H1 (cell line): ENCODE measurements around the gene MRPL27. TPM values are rescaled to one million over a fixed set of nuclear protein-coding genes. Genes with fewer than 3 reads are reported as not detected.

Source experiments
- CTCF ChIA-PET: fragments of 300-600 bp; sonication (Branson Sonifier 250); formaldehyde crosslinking; loops from one replicate; lab custom pipeline; 2021; ENCODE audit not compliant: partially characterized antibody; lab: Charles Lee
- POLR2A ChIA-PET: fragments of 300-600 bp; sonication (Branson Sonifier 250); formaldehyde crosslinking; loops from one replicate; lab custom pipeline; 2021; ENCODE audit warnings: inconsistent platforms; ENCODE audit not compliant: partially characterized antibody; lab: Charles Lee
- DNase-seq, 2 experiments: peaks; one replicate each; pipeline versions ENCODE4 v3.0.0 to v3.0.0-alpha.2; 2010 to 2022; ENCODE audit warnings: low spot score in 2 of 2, low read depth in 1 of 2, mixed read lengths in 1 of 2
- FAIRE-seq: peaks from 2 replicates; lab custom pipeline; 2011; peaks lifted over from hg19 to GRCh38; lab: Jason Lieb, UNC
- H2AFZ ChIP-seq: 2 replicates; pipeline ENCODE4 v1.8.1; 2012; ENCODE audit warnings: low read length, inconsistent platforms
- H2AK5ac ChIP-seq: 2 replicates; pipeline ENCODE4 v1.6.1; 2013; ENCODE audit warnings: low read depth, low read length
- H2BK120ac ChIP-seq: replicated peaks from 2 replicates; pipeline ENCODE3; 2013; ENCODE audit warnings: low read depth, low read length, inconsistent platforms
- H2BK12ac ChIP-seq: 2 replicates; pipeline ENCODE4 v1.6.1; 2013; ENCODE audit warnings: low read depth, low read length
- H2BK15ac ChIP-seq: 2 replicates; pipeline ENCODE4 v1.6.1; 2013; ENCODE audit warnings: low read length
- H2BK20ac ChIP-seq: 2 replicates; pipeline ENCODE4 v1.6.1; 2013; ENCODE audit warnings: low read length
- H2BK5ac ChIP-seq: 2 replicates; pipeline ENCODE4 v1.6.1; 2013; ENCODE audit warnings: low read depth, low read length
- H3K14ac ChIP-seq: 2 replicates; pipeline ENCODE4 v1.6.1; 2013; ENCODE audit warnings: inconsistent platforms; ENCODE audit not compliant: insufficient read length
- H3K18ac ChIP-seq: 2 replicates; pipeline ENCODE4 v1.6.1; 2013; ENCODE audit warnings: low read length; ENCODE audit errors: extremely low read depth
- H3K23ac ChIP-seq: 2 replicates; pipeline ENCODE4 v1.6.1; 2013; ENCODE audit warnings: inconsistent platforms; ENCODE audit not compliant: insufficient read length
- H3K23me2 ChIP-seq: 2 replicates; pipeline ENCODE4 v1.6.1; 2013; ENCODE audit warnings: low read depth, low read length
- H3K27ac ChIP-seq: 2 replicates; pipeline ENCODE4 v1.6.1; 2011; ENCODE audit warnings: low read depth, low read length, inconsistent platforms
- H3K27me3 ChIP-seq, 4 experiments: replicated peaks in 1 of 4; 1 replicate in 1 of 4; 2 replicates in 3 of 4; pipeline versions ENCODE4 v1.6.1 to v1.8.1; 2011 to 2013; ENCODE audit warnings: low read length in 3 of 4, mild to moderate bottlenecking in 3 of 4, inconsistent platforms in 2 of 4, mixed read lengths in 2 of 4, moderate library complexity in 1 of 4; ENCODE audit not compliant: control insufficient read depth in 3 of 4, insufficient read depth in 3 of 4; ENCODE audit errors: extremely low read depth in 1 of 4
- H3K36me3 ChIP-seq, 4 experiments: 2 replicates each; pipeline versions ENCODE4 v1.6.1 to v1.8.1; 2011 to 2013; ENCODE audit warnings: mild to moderate bottlenecking in 4 of 4, low read length in 3 of 4, moderate library complexity in 2 of 4, control low read depth in 1 of 4, inconsistent platforms in 1 of 4; ENCODE audit not compliant: insufficient read depth in 4 of 4, control insufficient read depth in 2 of 4
- H3K4ac ChIP-seq: replicated peaks from 2 replicates; pipeline ENCODE3; 2013; ENCODE audit warnings: low read length, low read depth, mixed read lengths, inconsistent platforms; ENCODE audit not compliant: insufficient read length
- H3K4me1 ChIP-seq, 4 experiments: replicated peaks in 1 of 4; 1 replicate in 1 of 4; 2 replicates in 3 of 4; pipeline versions ENCODE4 v1.6.1 to v1.8.1; 2011 to 2013; ENCODE audit warnings: low read length in 3 of 4, inconsistent platforms in 2 of 4, mixed read lengths in 1 of 4; ENCODE audit not compliant: insufficient read depth in 4 of 4, control insufficient read depth in 3 of 4
- H3K4me2 ChIP-seq, 2 experiments: 2 replicates each; pipeline versions ENCODE4 v1.6.1 to v1.8.1; 2011 to 2013; ENCODE audit warnings: low read depth in 2 of 2, low read length in 2 of 2, control low read depth in 1 of 2, inconsistent platforms in 1 of 2, mild to moderate bottlenecking in 1 of 2; ENCODE audit not compliant: insufficient read depth in 1 of 2
- H3K4me3 ChIP-seq, 4 experiments: fragments of 200-600, 300-600 bp in 1 of 4; sonication (generic), shearing (Covaris generic), sonication (Bioruptor Twin) in 1 of 4; 2 replicates each; pipeline versions ENCODE4 v1.5.1 to v1.8.1; 2011 to 2016; ENCODE audit warnings: low read length in 4 of 4, low read depth in 3 of 4, control low read depth in 2 of 4, inconsistent platforms in 2 of 4, mild to moderate bottlenecking in 2 of 4, mixed read lengths in 1 of 4, moderate library complexity in 1 of 4; ENCODE audit not compliant: insufficient read depth in 2 of 4; ENCODE audit errors: extremely low read depth in 1 of 4
- H3K56ac ChIP-seq: replicated peaks from 2 replicates; pipeline ENCODE3; 2013; ENCODE audit warnings: low read depth, mild to moderate bottlenecking, mixed read lengths, low read length, inconsistent platforms; ENCODE audit not compliant: insufficient read length
- H3K79me1 ChIP-seq: 2 replicates; pipeline ENCODE4 v1.6.1; 2013; ENCODE audit warnings: low read depth, low read length, control low read depth
- H3K79me2 ChIP-seq, 2 experiments: 2 replicates each; pipeline versions ENCODE4 v1.6.1 to v1.8.1; 2012 to 2013; ENCODE audit warnings: low read length in 2 of 2, mild to moderate bottlenecking in 2 of 2, inconsistent platforms in 1 of 2; ENCODE audit not compliant: insufficient read depth in 2 of 2, control insufficient read depth in 1 of 2
- H3K9ac ChIP-seq, 4 experiments: replicated peaks in 1 of 4; 1 replicate in 1 of 4; 2 replicates in 3 of 4; pipeline versions ENCODE4 v1.6.1 to v1.8.1; 2011 to 2013; ENCODE audit warnings: low read depth in 3 of 4, low read length in 3 of 4, control low read depth in 2 of 4, mild to moderate bottlenecking in 2 of 4, moderate library complexity in 2 of 4, inconsistent platforms in 1 of 4; ENCODE audit errors: extremely low read depth in 1 of 4
- H3K9me3 ChIP-seq, 2 experiments: 2 replicates each; pipeline versions ENCODE4 v1.6.1 to v1.8.1; 2012 to 2013; ENCODE audit warnings: mild to moderate bottlenecking in 2 of 2, moderate library complexity in 2 of 2, control low read depth in 1 of 2, inconsistent platforms in 1 of 2, low read depth in 1 of 2, low read length in 1 of 2, mixed read lengths in 1 of 2; ENCODE audit not compliant: insufficient read depth in 2 of 2
- H4K20me1 ChIP-seq, 2 experiments: replicated peaks in 1 of 2; 2 replicates each; pipeline versions ENCODE3 to v1.8.1; 2011 to 2013; ENCODE audit warnings: inconsistent platforms in 2 of 2, low read length in 2 of 2, mild to moderate bottlenecking in 1 of 2; ENCODE audit not compliant: insufficient read depth in 2 of 2, control insufficient read depth in 1 of 2
- H4K5ac ChIP-seq: 2 replicates; pipeline ENCODE4 v1.6.1; 2013; ENCODE audit warnings: low read length, low read depth, mixed read lengths, inconsistent platforms; ENCODE audit not compliant: insufficient read length
- H4K8ac ChIP-seq: 2 replicates; pipeline ENCODE4 v1.8.0; 2013; ENCODE audit warnings: mild to moderate bottlenecking, moderate library complexity, low read length, inconsistent platforms; ENCODE audit not compliant: insufficient read depth; ENCODE audit errors: extremely low read depth
- H4K91ac ChIP-seq: replicated peaks from 2 replicates; pipeline ENCODE3; 2013; ENCODE audit warnings: low read length, mixed read lengths, inconsistent platforms; ENCODE audit not compliant: insufficient read length
- BACH1 ChIP-seq: IDR thresholded peaks from 2 replicates; pipeline ENCODE4 v1.6.1; 2012; ENCODE audit warnings: low read length, improper control_type of control experiment
- CHD2 ChIP-seq: IDR thresholded peaks from 2 replicates; pipeline ENCODE4 v1.6.1; 2012; ENCODE audit warnings: low read length, improper control_type of control experiment
- JUN ChIP-seq: IDR thresholded peaks from 2 replicates; pipeline ENCODE4 v1.6.1; 2011; ENCODE audit warnings: low read depth, mild to moderate bottlenecking, improper control_type of control experiment, low read length
- MAFK ChIP-seq: IDR thresholded peaks from 2 replicates; pipeline ENCODE4 v1.6.1; 2012; ENCODE audit warnings: low read depth, mild to moderate bottlenecking, improper control_type of control experiment, low read length
- NRF1 ChIP-seq: IDR thresholded peaks from 2 replicates; pipeline ENCODE4 v1.6.1; 2011; ENCODE audit warnings: mild to moderate bottlenecking, low read depth, low read length, improper control_type of control experiment
- RAD21 ChIP-seq, 2 experiments: IDR thresholded peaks in 1 of 2; conservative IDR thresholded peaks in 1 of 2; 2 replicates each; pipeline ENCODE4 v1.6.1; 2011; ENCODE audit warnings: low read depth in 2 of 2, low read length in 2 of 2, improper control_type of control experiment in 1 of 2, inconsistent platforms in 1 of 2, mild to moderate bottlenecking in 1 of 2, moderate library complexity in 1 of 2
- RXRA ChIP-seq: IDR thresholded peaks from 2 replicates; pipeline ENCODE4 v1.6.1; 2011; ENCODE audit warnings: low read depth, mild to moderate bottlenecking, low read length, moderate library complexity; ENCODE audit not compliant: insufficient read depth
- SIN3A ChIP-seq, 2 experiments: IDR thresholded peaks in 1 of 2; conservative IDR thresholded peaks in 1 of 2; 2 replicates each; pipeline ENCODE4 v1.6.1; 2011 to 2012; ENCODE audit warnings: low read length in 2 of 2, improper control_type of control experiment in 1 of 2, low read depth in 1 of 2, mild to moderate bottlenecking in 1 of 2
- SP1 ChIP-seq: IDR thresholded peaks from 2 replicates; pipeline ENCODE4 v1.6.1; 2011; ENCODE audit warnings: low read depth, low read length
- SP4 ChIP-seq: IDR thresholded peaks from 2 replicates; pipeline ENCODE4 v1.6.1; 2012; ENCODE audit warnings: low read length, inconsistent platforms
- SUZ12 ChIP-seq: fragments of 200-600 bp; sonication (generic); IDR thresholded peaks from 2 replicates; pipeline ENCODE4 v1.6.1; 2012; ENCODE audit warnings: mild to moderate bottlenecking, inconsistent platforms, low read length, moderate library complexity, mixed read lengths
- TAF7 ChIP-seq: optimal IDR thresholded peaks from 2 replicates; pipeline ENCODE3; 2011; ENCODE audit warnings: low read depth, mild to moderate bottlenecking, inconsistent platforms, low read length, moderate library complexity, borderline replicate concordance
- TCF12 ChIP-seq: IDR thresholded peaks from 2 replicates; pipeline ENCODE4 v1.6.1; 2011; ENCODE audit warnings: low read depth, mild to moderate bottlenecking, low read length
- WGBS, 2 experiments: shearing (Covaris generic) in 1 of 2; methylation state at CpG; one replicate each; pipeline versions ENCODE4 v1.1.6 to v1.1.7; 2013 to 2015; ENCODE audit warnings: low lambda C conversion rate in 2 of 2, mixed read lengths in 2 of 2, inconsistent platforms in 1 of 2, low coverage in 1 of 2, missing lambda C conversion rate in 1 of 2; ENCODE audit not compliant: insufficient replicate concordance in 2 of 2, insufficient coverage in 1 of 2, insufficient read length in 1 of 2; ENCODE audit errors: extremely low coverage in 1 of 2, missing lambda C conversion rate in 1 of 2; 5-methylcytosine and 5-hydroxymethylcytosine counted together
- polyA plus RNA-seq, 7 experiments: library from polyadenylated mRNA; depleted of rRNA in 3 of 7; stranded (reverse) in 5 of 7; unstranded in 2 of 7; fragments of >200 nt in 5 of 7; fragments of 200-250 nt in 2 of 7; gene quantifications; 1 replicate in 5 of 7; 2 replicates in 1 of 7; 4 replicates in 1 of 7; pipeline versions ENCODE4 v1.2.1 to v1.2.3, GENCODE V29; 2011 to 2013; ENCODE audit warnings: missing spikeins in 2 of 7, mixed read lengths in 2 of 7
- total RNA-seq: library from RNA; stranded (reverse); fragmentation: NEBNext Ultra II Directional; extraction: Animal tissue kit (Norgen Biotek cat#: 25700); gene quantifications from 2 replicates; pipeline ENCODE4 v1.2.1, GENCODE V29; 2021

MRPL27 gene
- total and polyA plus RNA-seq, 2 of the 8 experiments (the other 6 are each of a cell fraction or from before 2014, with no cell fraction given): 75.6 to 135 TPM

DNA sequence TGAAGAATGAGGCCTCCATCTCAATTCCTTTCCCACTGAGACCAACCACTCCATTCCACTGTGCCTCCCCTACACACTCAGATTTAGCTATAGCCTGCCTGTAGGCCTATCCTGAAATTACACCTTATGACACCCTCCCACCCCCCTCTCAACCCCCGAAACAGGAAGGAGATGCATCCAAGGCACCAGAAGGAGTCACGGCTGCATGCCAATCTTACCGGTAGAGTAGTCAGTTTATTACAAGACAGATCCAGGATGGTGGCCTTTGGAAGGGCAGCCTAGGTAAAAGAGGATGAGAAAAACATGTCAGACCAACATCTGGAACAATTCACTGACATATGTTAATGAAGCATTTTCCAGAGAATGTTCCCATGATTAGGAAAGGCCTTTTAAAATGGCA is 21.7 kb upstream of the MRPL27 start:
- no peak for DNase-seq
- no peaks in the 10 kb centered on the region for H3K27me3 ChIP-seq
- H2BK5ac ChIP-seq: no peak overlapping the region
- peaks cover 7% of the 10 kb centered on the region; the same call in 1 of the 2 replicates for H3K23me2 ChIP-seq
- H3K14ac ChIP-seq: no peak overlapping the region
- no peak overlapping the region for H3K4me2 ChIP-seq
- no peak overlapping the region for H2BK120ac ChIP-seq
- H3K9ac ChIP-seq: no peak overlapping the region
- H3K4me1 ChIP-seq: no peaks in the 10 kb centered on the region; a peak in 3 of 7 replicates
- CTCF ChIA-PET: interaction anchor here (1.3 to 5.5 kb wide), 4 partner anchors 9 to 84 kb away, joined by 3 to 87 read pairs (median 40); partner anchors contain the start of genes ACSF2 and RSAD1
- H3K79me1 ChIP-seq: peaks cover 5% of the 10 kb centered on the region
- no peak overlapping the region for H2AK5ac ChIP-seq
- H3K56ac ChIP-seq: no peak overlapping the region
- H2AFZ ChIP-seq: no peak overlapping the region
- no peak overlapping the region for H3K18ac ChIP-seq
- no peak overlapping the region for H3K4ac ChIP-seq
- no peak overlapping the region for H3K23ac ChIP-seq
- peaks cover 0 to 3% of the 10 kb centered on the region in 2 experiments; a peak in 1 of 4 replicates for H3K9me3 ChIP-seq
- no peak overlapping the region for H4K5ac ChIP-seq
- no peak overlapping the region for H4K91ac ChIP-seq
- H3K36me3 ChIP-seq: peaks cover 38 to 50% (median 45%) of the 10 kb centered on the region in 4 experiments
- no peak overlapping the region for H4K8ac ChIP-seq
- 64% methylated on average over 3 of the region's 3 CpGs; no CpG with 5 or more reads in 1 of the 2 experiments for WGBS, 2 experiments
- POLR2A ChIA-PET: interaction anchor here (1.2 to 27.4 kb wide), 2 partner anchors 10 to 27 kb away, joined by 3 to 313 read pairs; partner anchors contain the start of genes EME1 and MRPL27
- no peak overlapping the region for H2BK20ac ChIP-seq
- FAIRE-seq: no peak
- H2BK12ac ChIP-seq: no peak overlapping the region
- H2BK15ac ChIP-seq: no peak overlapping the region
- no peak overlapping the region for H3K4me3 ChIP-seq
- H3K27ac ChIP-seq: no peak overlapping the region
- H4K20me1 ChIP-seq: peaks cover 4 to 14% of the 10 kb centered on the region in 2 experiments
- peaks cover 0 to 18% of the 10 kb centered on the region in 2 experiments; a peak in 3 of 4 replicates for H3K79me2 ChIP-seq
- TF ChIP-seq NRF1: no peak
- TF ChIP-seq CHD2: no peak
- TF ChIP-seq RAD21 (IDR thresholded peaks at IDR 0.05 in 1 of 2, conservative IDR thresholded peaks at IDR 0.05 in 1 of 2; ENCODE audit: low read depth in 2 of 2, low read length in 2 of 2): no peak
- no peak for TF ChIP-seq SIN3A (conservative IDR thresholded peaks at IDR 0.05 in 1 of 2, IDR thresholded peaks at IDR 0.05 in 1 of 2; ENCODE audit: low read depth in 1 of 2, low read length in 2 of 2)
- no peak for TF ChIP-seq TCF12
- TF ChIP-seq BACH1: no peak
- no peak for TF ChIP-seq TAF7
- TF ChIP-seq SP1: no peak
- TF ChIP-seq MAFK: no peak
- TF ChIP-seq RXRA: no peak
- TF ChIP-seq SP4: no peak
- TF ChIP-seq JUN: no peak
- no peak for TF ChIP-seq SUZ12
